Endothelial cell of umbilical vein (primary cell): ENCODE measurements around the gene GNAS.

Source experiments
- EZH2 ChIP-seq: IDR thresholded peaks from 2 replicates; pipeline ENCODE4 v1.6.1; 2012; ENCODE audit warnings: borderline replicate concordance, low read depth, mild to moderate bottlenecking, moderate library complexity, low read length, inconsistent platforms; ENCODE audit not compliant: severe bottlenecking
- MYC ChIP-seq: IDR thresholded peaks from one replicate; pipeline ENCODE4 v1.6.1; 2011; ENCODE audit warnings: mild to moderate bottlenecking, low read depth, low read length
- TF ChIP-seq, protein P1 (sequence below), 2 donors: IDR thresholded peaks; 1 replicate in 1 of 2; 2 replicates in 1 of 2; pipeline ENCODE4 v1.5.1; 2011; ENCODE audit warnings: low read length in 2 of 2, mild to moderate bottlenecking in 2 of 2, moderate library complexity in 2 of 2, control low read depth in 1 of 2, inconsistent platforms in 1 of 2, low read depth in 1 of 2; ENCODE audit not compliant: insufficient read depth in 1 of 2; ENCODE audit errors: extremely low read depth in 1 of 2

DNA sequence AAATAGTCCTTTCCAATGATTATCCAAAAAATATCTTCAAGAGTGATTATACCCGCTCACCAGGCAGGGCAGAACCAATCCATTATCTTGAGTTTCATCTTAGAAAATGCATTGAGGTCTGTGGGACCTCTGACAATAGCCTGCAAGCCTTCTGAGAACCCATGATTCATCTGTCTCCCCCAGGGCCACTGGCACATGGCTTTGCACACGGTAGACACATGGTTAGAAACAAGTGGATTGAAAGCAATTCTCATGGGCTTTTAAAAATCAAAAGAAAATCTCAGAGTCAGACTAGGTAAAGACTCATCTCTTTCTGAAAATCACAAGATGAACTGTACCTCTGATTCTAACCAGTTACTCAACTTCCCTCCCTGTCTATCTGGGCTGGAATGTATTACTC is 17.3 kb upstream of the GNAS start:
- TF ChIP-seq, protein P1, sequence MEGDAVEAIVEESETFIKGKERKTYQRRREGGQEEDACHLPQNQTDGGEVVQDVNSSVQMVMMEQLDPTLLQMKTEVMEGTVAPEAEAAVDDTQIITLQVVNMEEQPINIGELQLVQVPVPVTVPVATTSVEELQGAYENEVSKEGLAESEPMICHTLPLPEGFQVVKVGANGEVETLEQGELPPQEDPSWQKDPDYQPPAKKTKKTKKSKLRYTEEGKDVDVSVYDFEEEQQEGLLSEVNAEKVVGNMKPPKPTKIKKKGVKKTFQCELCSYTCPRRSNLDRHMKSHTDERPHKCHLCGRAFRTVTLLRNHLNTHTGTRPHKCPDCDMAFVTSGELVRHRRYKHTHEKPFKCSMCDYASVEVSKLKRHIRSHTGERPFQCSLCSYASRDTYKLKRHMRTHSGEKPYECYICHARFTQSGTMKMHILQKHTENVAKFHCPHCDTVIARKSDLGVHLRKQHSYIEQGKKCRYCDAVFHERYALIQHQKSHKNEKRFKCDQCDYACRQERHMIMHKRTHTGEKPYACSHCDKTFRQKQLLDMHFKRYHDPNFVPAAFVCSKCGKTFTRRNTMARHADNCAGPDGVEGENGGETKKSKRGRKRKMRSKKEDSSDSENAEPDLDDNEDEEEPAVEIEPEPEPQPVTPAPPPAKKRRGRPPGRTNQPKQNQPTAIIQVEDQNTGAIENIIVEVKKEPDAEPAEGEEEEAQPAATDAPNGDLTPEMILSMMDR (IDR thresholded peaks at IDR 0.05; ENCODE audit: extremely low read depth in 1 of 2, insufficient read depth in 1 of 2, low read depth in 1 of 2, low read length in 2 of 2): no peak
- TF ChIP-seq EZH2 (no peak), MYC (no peak)
